Fibroblast of lung (primary cell): Measurements from ENCODE around the gene ICAM2. TPM values are rescaled to one million over a fixed set of nuclear protein-coding genes. Genes with fewer than 3 reads are reported as not detected.
A peak's percentile ranks its signal among the peaks of the same experiment; 100 is the strongest.

Experiments used
- DNase-seq, 2 donors: peaks; one replicate each; pipeline versions ENCODE4 v3.0.0 to v3.0.0-alpha.2; 2010; ENCODE audit warnings: low read depth in 2 of 2
- H2AFZ ChIP-seq: 2 replicates; pipeline ENCODE4 v1.5.1; 2012; ENCODE audit warnings: low read length, control low read depth, inconsistent platforms
- H3K27ac ChIP-seq: 2 replicates; pipeline ENCODE4 v1.5.1; 2011; ENCODE audit warnings: low read length, control low read depth; ENCODE audit not compliant: insufficient read depth
- H3K27me3 ChIP-seq: 2 replicates; pipeline ENCODE4 v1.5.1; 2011; ENCODE audit warnings: mild to moderate bottlenecking, low read length; ENCODE audit not compliant: control insufficient read depth, insufficient read depth
- H3K36me3 ChIP-seq: 2 replicates; pipeline ENCODE4 v1.5.1; 2011; ENCODE audit warnings: low read length; ENCODE audit not compliant: control insufficient read depth, insufficient read depth
- H3K4me1 ChIP-seq: 2 replicates; pipeline ENCODE4 v1.5.1; 2011; ENCODE audit warnings: low read length; ENCODE audit not compliant: control insufficient read depth, insufficient read depth; ENCODE audit errors: extremely low read depth
- H3K4me2 ChIP-seq: 2 replicates; pipeline ENCODE4 v1.5.1; 2011; ENCODE audit warnings: low read length, control low read depth; ENCODE audit not compliant: insufficient read depth; ENCODE audit errors: extremely low read depth
- H3K4me3 ChIP-seq, 4 experiments: fragments of 200-600 bp in 1 of 4; sonication (generic) in 1 of 4; replicated peaks in 1 of 4; 2 replicates each; pipeline ENCODE4 v1.5.1; 2011 to 2016; ENCODE audit warnings: low read length in 4 of 4, low read depth in 3 of 4, mild to moderate bottlenecking in 3 of 4, control low read depth in 2 of 4, inconsistent platforms in 1 of 4, mixed read lengths in 1 of 4; ENCODE audit not compliant: insufficient read depth in 1 of 4; ENCODE audit errors: control extremely low read depth in 1 of 4
- H3K79me2 ChIP-seq: 2 replicates; pipeline ENCODE4 v1.5.1; 2012; ENCODE audit warnings: mild to moderate bottlenecking, low read length, inconsistent platforms; ENCODE audit not compliant: control insufficient read depth, insufficient read depth
- H3K9ac ChIP-seq: 2 replicates; pipeline ENCODE4 v1.5.1; 2011; ENCODE audit warnings: mild to moderate bottlenecking, low read length, control low read depth; ENCODE audit not compliant: insufficient read depth
- H3K9me3 ChIP-seq: 2 replicates; pipeline ENCODE4 v1.5.1; 2012; ENCODE audit warnings: low read depth, low read length; ENCODE audit not compliant: control insufficient read depth, insufficient read depth
- H4K20me1 ChIP-seq: 2 replicates; pipeline ENCODE4 v1.5.1; 2011; ENCODE audit warnings: low read length; ENCODE audit not compliant: control insufficient read depth, insufficient read depth; ENCODE audit errors: extremely low read depth
- CTCF ChIP-seq, 2 donors: IDR thresholded peaks in 1 of 2; conservative IDR thresholded peaks in 1 of 2; 1 replicate in 1 of 2; 2 replicates in 1 of 2; pipeline ENCODE4 v1.5.1; 2011 to 2012; ENCODE audit warnings: low read length in 2 of 2, control low read depth in 1 of 2, inconsistent platforms in 1 of 2, low read depth in 1 of 2, mild to moderate bottlenecking in 1 of 2
- EZH2 ChIP-seq: IDR thresholded peaks from 2 replicates; pipeline ENCODE4 v1.5.1; 2012; ENCODE audit warnings: low read length, control low read depth, mild to moderate bottlenecking; ENCODE audit errors: missing control alignments
- polyA plus RNA-seq, 2 donors: library from polyadenylated mRNA; depleted of rRNA in 1 of 2; stranded (reverse) in 1 of 2; unstranded in 1 of 2; fragments of >200 nt; gene quantifications; 2 replicates each; pipeline ENCODE4 v1.2.1, GENCODE V29; 2011 to 2012; ENCODE audit warnings: missing spikeins in 1 of 2
- total RNA-seq: library from RNA; depleted of rRNA; stranded (reverse); fragments of >200 nt; gene quantifications from 2 replicates; pipeline ENCODE4 v1.2.1, GENCODE V29; 2014

The ICAM2 gene
- total and polyA plus RNA-seq, 2 donors (not counting 1 experiment from before 2014, with no cell fraction given), result 1.1 to 3.5 TPM

DNA sequence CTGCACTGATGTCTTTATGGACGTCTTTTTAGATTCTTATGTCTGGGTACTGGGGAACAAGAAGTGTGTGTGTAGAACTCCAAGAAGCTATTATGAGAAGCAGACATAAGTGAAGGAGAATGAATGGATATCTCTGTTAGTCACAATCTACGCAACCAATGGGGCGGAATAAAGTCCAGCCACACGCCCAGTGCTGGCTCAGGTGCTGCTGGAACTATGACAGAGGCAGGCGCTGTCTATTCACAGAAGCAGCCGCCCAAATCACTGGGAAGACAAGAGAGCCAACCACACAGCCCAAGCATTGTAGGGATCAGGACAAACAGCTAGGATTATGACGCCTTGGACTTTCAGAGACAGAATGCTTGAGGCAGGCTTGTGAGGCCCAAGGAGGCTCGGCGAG, 43.9 kb upstream of the ICAM2 start:
- Histone ChIP-seq H3K36me3 (no peaks in the 10 kb centered on the region), H3K4me2 (no peak overlapping the region), H4K20me1 (no peaks in the 10 kb centered on the region), H3K9me3 (no peaks in the 10 kb centered on the region), H3K79me2 (no peaks in the 10 kb centered on the region), H3K4me3 (no peak overlapping the region), H3K4me1 (no peaks in the 10 kb centered on the region), H3K9ac (no peak overlapping the region), H3K27ac (no peak overlapping the region), H3K27me3 (no peaks in the 10 kb centered on the region), H2AFZ (no peak overlapping the region)
- TF ChIP-seq CTCF (conservative IDR thresholded peaks at IDR 0.05 in 1 of 2, IDR thresholded peaks at IDR 0.05 in 1 of 2; ENCODE audit: low read depth in 1 of 2, low read length in 2 of 2) (no peak), EZH2 (no peak)
- DNase-seq, result peak in 1 of 2 donors; percentile 48

- Histone ChIP-seq H3K9ac (no peak overlapping the region), H3K4me1 (no peaks in the 10 kb centered on the region), H3K36me3 (no peaks in the 10 kb centered on the region), H3K27me3 (no peaks in the 10 kb centered on the region), H3K4me3 (no peak overlapping the region), H3K79me2 (no peaks in the 10 kb centered on the region), H2AFZ (no peak overlapping the region), H4K20me1 (no peaks in the 10 kb centered on the region), H3K27ac (no peak overlapping the region), H3K9me3 (no peaks in the 10 kb centered on the region), H3K4me2 (no peak overlapping the region)
- DNase-seq, result peak; percentile 24 to 44
- TF ChIP-seq CTCF (conservative IDR thresholded peaks at IDR 0.05 in 1 of 2, IDR thresholded peaks at IDR 0.05 in 1 of 2; ENCODE audit: low read depth in 1 of 2, low read length in 2 of 2) (peak in 1 of 2 donors; percentile 58), EZH2 (no peak)
Measured at GRCh38 chr17:64063766-64064224, 43.4 kb upstream of the ICAM2 start.

GRCh38 chr17:64063088-64063487, 42.7 kb upstream of the ICAM2 start:
- no peak overlapping the region for H3K4me3 ChIP-seq
- no peak overlapping the region for H3K4me2 ChIP-seq
- DNase-seq, result no peak
- H3K9ac ChIP-seq, result no peak overlapping the region
- H3K27ac ChIP-seq, result no peak overlapping the region
- no peaks in the 10 kb centered on the region for H3K36me3 ChIP-seq
- no peaks in the 10 kb centered on the region for H3K9me3 ChIP-seq
- H3K27me3 ChIP-seq, result no peaks in the 10 kb centered on the region
- H3K4me1 ChIP-seq, result no peaks in the 10 kb centered on the region
- H4K20me1 ChIP-seq, result no peaks in the 10 kb centered on the region
- no peak overlapping the region for H2AFZ ChIP-seq
- TF ChIP-seq EZH2, result no peak
- TF ChIP-seq CTCF (conservative IDR thresholded peaks at IDR 0.05 in 1 of 2, IDR thresholded peaks at IDR 0.05 in 1 of 2; ENCODE audit: low read depth in 1 of 2, low read length in 2 of 2), result no peak
- H3K79me2 ChIP-seq, result no peaks in the 10 kb centered on the region
